PFSK-1 (cell line): ENCODE results near the gene KIF1B.

Experiments used
- POLR2AphosphoS5 ChIP-seq: IDR thresholded peaks from 2 replicates; pipeline ENCODE4 v1.6.1; 2012; ENCODE audit warnings: low read depth, mild to moderate bottlenecking, control low read depth, low read length, moderate library complexity
- TAF1 ChIP-seq: IDR thresholded peaks from 2 replicates; pipeline ENCODE4 v1.6.1; 2012; ENCODE audit warnings: low read length, control low read depth, borderline replicate concordance; ENCODE audit not compliant: insufficient read depth

GRCh38 chr1:10208537-10208936 lies 1.8 kb upstream of the KIF1B start:
- no peak for TF ChIP-seq TAF1
- no peak for TF ChIP-seq POLR2AphosphoS5
